Effector memory CD8-positive, alpha-beta T cell (primary cell): ENCODE measurements around the gene CDH23.

Source experiments
- ATAC-seq: fragments of 150-1000 bp; cut with Tn5 transposase; replicated peaks from 2 replicates; pipeline ENCODE4 v1.10.0; 2021; ENCODE audit warnings: mild to moderate bottlenecking, moderate library complexity
- DNase-seq, 3 experiments: peaks; one replicate each; pipeline ENCODE4 v3.0.0; 2021
- H3K27ac Mint-ChIP-seq, 2 donors: one replicate each; pipeline ENCODE4 v1.8.0; 2022; ENCODE audit warnings: mild to moderate bottlenecking in 2 of 2, mixed read lengths in 2 of 2, moderate library complexity in 2 of 2
- H3K27me3 Mint-ChIP-seq, 2 donors: one replicate each; pipeline ENCODE4 v1.8.0; 2022; ENCODE audit warnings: mixed read lengths in 2 of 2
- H3K36me3 Mint-ChIP-seq: one replicate; pipeline ENCODE4 v1.8.0; 2022; ENCODE audit warnings: mild to moderate bottlenecking, moderate library complexity, mixed read lengths; ENCODE audit not compliant: insufficient read depth
- H3K4me1 Mint-ChIP-seq, 2 donors: one replicate each; pipeline ENCODE4 v1.8.0; 2022; ENCODE audit warnings: low read depth in 2 of 2, mixed read lengths in 2 of 2
- H3K4me3 Mint-ChIP-seq, 2 donors: one replicate each; pipeline ENCODE4 v1.8.0; 2022; ENCODE audit warnings: mild to moderate bottlenecking in 2 of 2, mixed read lengths in 2 of 2, moderate library complexity in 2 of 2
- H3K9me3 Mint-ChIP-seq, 2 donors: one replicate each; pipeline ENCODE4 v1.8.0; 2022; ENCODE audit warnings: mixed read lengths in 2 of 2

CDH23 gene

DNA sequence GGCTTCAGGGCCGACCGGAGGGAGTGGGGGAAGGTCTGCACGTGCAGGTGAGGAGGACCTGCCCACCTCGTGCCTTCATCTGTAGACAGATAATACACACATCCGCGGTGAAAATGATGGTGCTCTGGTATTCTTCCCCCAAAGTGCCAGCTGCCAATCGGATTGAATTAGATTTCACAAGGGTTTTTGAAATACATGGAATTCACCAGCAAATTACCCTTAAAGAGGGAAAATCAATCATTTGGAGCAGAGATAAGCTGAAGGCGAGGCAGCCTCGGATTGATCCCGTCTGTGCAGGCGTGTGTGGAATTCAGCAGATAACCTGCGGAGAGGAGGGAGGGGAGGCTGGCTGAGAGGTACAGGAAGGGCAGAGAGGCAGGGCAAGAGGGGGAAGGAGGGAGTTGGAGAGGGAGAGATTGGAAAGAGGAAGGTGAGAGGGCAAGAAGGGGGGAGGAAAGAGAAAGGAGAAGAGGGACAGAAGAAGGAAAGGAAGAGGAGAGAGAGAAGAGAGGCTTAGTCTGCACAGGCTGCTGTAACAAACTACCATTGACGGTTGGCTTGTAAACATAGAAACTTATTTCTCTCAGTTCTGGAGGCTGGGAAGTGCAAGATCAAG is 238.6 kb downstream of the CDH23 start:
- Mint-ChIP-seq H3K9me3 (no peaks in the 10 kb centered on the region), H3K27me3 (no peaks in the 10 kb centered on the region), H3K4me1 (peaks cover 0 to 8% of the 10 kb centered on the region in 2 donors), H3K4me3 (no peak overlapping the region), H3K36me3 (peaks cover 2% of the 10 kb centered on the region), H3K27ac (no peak overlapping the region)
- no peak for DNase-seq
- no peak for ATAC-seq

- Mint-ChIP-seq H3K27me3 (no peaks in the 10 kb centered on the region), H3K9me3 (no peaks in the 10 kb centered on the region), H3K4me3 (no peak overlapping the region), H3K36me3 (peaks cover 2% of the 10 kb centered on the region), H3K27ac (no peak overlapping the region), H3K4me1 (peaks cover 0 to 8% of the 10 kb centered on the region in 2 donors)
- no peak for ATAC-seq
- no peak for DNase-seq
These were observed 239.1 kb downstream of the CDH23 start for GRCh38 chr10:71635867-71636266.

DNA sequence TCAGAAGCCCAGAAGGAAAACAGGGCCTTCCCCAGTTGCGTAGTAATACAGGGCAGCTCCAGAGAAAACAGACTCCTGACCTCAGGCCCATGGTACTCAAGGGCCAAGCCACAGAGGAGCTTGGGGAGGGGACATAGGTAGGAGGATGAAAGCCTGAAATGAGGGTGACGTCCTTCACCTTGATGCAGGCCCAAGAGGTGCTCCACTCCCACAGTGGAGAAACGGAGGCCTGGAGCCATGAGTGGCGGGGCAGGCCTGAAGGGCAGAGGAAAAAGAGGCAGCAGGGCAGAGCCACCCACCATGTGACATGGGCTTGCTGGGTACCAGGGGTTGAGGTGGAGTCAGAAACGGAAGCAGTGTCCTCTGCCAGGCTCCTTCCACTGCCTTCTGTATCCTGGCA is 239.9 kb downstream of the CDH23 start:
- no peak overlapping the region for H3K4me3 Mint-ChIP-seq
- H3K9me3 Mint-ChIP-seq = no peaks in the 10 kb centered on the region
- peaks cover 0 to 8% of the 10 kb centered on the region in 2 donors for H3K4me1 Mint-ChIP-seq
- H3K27ac Mint-ChIP-seq = no peak overlapping the region
- ATAC-seq (no peak), DNase-seq (no peak)
- no peaks in the 10 kb centered on the region for H3K27me3 Mint-ChIP-seq
- H3K36me3 Mint-ChIP-seq = peaks cover 2% of the 10 kb centered on the region

GRCh38 chr10:71637305-71637704 is 240.6 kb downstream of the CDH23 start:
- Mint-ChIP-seq H3K9me3 (no peaks in the 10 kb centered on the region), H3K27ac (no peak overlapping the region), H3K36me3 (peaks cover 2% of the 10 kb centered on the region), H3K4me3 (no peak overlapping the region), H3K4me1 (peaks cover 0 to 8% of the 10 kb centered on the region in 2 donors), H3K27me3 (no peaks in the 10 kb centered on the region)
- DNase-seq = no peak
- ATAC-seq = no peak

DNA sequence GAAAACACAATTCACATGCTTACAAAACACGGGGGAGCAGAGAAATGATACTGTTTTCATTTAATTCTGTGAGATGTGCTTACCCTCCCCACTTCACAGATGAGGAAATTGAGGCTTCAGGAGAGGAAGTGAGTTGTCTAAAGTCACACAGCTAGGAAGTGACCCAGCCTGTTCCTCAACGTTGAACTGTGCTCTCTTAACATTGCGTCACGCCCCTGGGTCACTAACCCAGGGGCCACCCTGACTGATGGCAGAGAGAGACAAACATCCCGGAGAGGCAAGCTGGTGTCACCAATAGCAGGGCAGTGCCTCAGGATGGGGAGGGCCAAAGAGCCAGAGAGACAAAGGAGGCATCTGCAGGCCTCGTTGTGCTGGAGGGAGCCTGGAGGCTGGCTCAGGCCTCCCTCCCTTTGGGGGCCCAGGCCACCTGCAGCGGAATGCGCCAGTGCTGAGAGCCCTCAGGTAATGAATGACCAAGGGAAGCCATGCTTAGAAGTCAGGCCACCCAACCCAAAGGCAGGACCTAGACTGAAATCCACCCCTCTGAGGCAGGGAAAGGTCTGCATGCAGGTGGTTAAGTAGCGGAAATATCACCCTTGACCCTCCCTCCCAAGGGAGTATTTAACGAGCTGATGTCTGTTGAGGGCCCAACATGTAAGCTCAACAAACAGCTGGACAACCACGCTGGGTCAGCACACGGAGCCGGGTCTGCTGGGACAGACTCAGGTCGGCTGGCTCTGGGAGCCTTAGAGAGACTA is 241.5 kb downstream of the CDH23 start:
- Mint-ChIP-seq H3K27me3 (peaks cover under 1 to 3% of the 10 kb centered on the region in 2 donors), H3K27ac (peak overlapping the region in 1 of 2 donors; percentile 56), H3K4me1 (peaks cover 0 to 8% of the 10 kb centered on the region in 2 donors), H3K9me3 (no peaks in the 10 kb centered on the region), H3K4me3 (peak overlapping the region in 1 of 2 donors; percentile 43), H3K36me3 (peaks cover 2% of the 10 kb centered on the region)
- no peak for DNase-seq
- peak; percentile 42 for ATAC-seq

DNA sequence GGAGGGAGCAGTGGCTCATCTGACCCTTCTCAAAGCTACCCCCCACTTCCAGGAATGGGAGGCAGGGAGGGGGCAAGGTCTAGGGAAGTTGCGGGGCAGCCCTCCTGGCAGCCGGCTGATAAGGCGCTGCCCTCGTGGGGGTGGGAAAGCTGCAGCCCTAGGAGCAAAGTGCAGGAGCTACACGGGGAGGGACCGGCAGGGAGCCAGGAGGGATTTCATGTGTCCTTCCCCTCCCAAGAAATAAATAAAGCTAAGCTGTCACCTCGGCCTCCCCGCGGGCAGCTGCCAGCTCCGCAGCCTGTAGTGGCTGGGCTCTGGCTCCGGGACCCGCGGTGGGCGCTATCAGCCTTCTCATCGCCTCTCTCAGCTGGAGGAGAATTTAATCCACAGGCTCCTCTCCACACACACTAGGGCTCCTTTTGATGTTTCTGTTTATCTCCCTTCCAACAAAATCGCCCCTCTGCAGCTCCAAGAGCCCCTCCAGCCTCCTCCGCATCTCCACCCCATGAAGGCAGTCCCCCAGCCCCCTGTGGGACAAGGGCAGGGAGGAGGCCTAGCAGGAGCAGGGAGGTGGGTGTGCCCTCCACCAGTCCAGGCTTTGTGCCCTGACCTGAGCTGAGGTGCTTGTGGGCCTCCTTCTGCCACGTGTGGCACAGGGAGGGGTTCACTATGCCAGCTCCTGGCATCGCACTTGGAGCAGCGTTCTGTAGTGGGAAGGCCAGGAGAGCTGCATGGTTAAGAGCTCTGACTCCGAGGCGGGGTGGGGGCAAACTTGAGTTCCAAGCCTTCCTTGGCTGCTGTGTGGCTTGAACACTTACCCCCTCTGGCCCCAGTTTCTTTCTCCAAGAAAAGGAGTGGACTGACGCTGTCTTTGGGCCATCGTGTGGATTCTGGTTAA is 242.4 kb downstream of the CDH23 start:
- Mint-ChIP-seq H3K36me3 (peaks cover 2% of the 10 kb centered on the region), H3K4me3 (no peak overlapping the region), H3K9me3 (no peaks in the 10 kb centered on the region), H3K27me3 (peaks cover 6 to 7% of the 10 kb centered on the region in 2 donors), H3K4me1 (peaks cover 0 to 8% of the 10 kb centered on the region in 2 donors), H3K27ac (peak overlapping the region in 1 of 2 donors; percentile 53)
- no peak for ATAC-seq
- no peak for DNase-seq

DNA sequence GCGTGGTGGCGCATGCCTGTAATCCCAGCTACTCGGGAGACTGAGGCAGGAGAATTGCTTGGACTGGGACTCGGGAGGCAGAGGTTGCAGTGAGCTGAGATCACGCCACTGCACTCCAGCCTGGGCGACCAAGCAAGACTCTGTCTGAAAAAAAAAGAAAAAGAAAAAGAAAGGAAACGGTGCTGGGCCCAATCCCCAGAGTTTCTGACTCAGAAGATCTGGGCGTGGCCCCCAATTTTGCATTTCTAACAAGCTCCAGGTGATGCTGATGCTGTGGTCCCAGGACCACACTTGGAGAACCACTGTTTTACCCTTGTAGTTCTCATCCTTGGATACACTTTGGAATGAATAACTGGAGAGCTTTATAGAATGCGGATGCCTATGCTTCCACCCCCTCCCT is 243.9 kb downstream of the CDH23 start:
- peaks cover 0 to 8% of the 10 kb centered on the region in 2 donors for H3K4me1 Mint-ChIP-seq
- ATAC-seq (no peak), DNase-seq (no peak)
- no peaks in the 10 kb centered on the region for H3K9me3 Mint-ChIP-seq
- H3K36me3 Mint-ChIP-seq = peaks cover 2% of the 10 kb centered on the region
- no peak overlapping the region for H3K27ac Mint-ChIP-seq
- H3K4me3 Mint-ChIP-seq = no peak overlapping the region
- peaks cover 6 to 11% of the 10 kb centered on the region in 2 donors for H3K27me3 Mint-ChIP-seq

- Mint-ChIP-seq H3K36me3 (no peaks in the 10 kb centered on the region), H3K27me3 (peaks cover 6 to 16% of the 10 kb centered on the region in 2 donors), H3K27ac (no peak overlapping the region), H3K9me3 (no peaks in the 10 kb centered on the region), H3K4me3 (no peak overlapping the region), H3K4me1 (peaks cover 0 to 8% of the 10 kb centered on the region in 2 donors)
- DNase-seq = no peak
- ATAC-seq = no peak
These were observed 244.7 kb downstream of the CDH23 start for GRCh38 chr10:71641449-71641848.

- H3K9me3 Mint-ChIP-seq = no peaks in the 10 kb centered on the region
- peaks cover 0 to 8% of the 10 kb centered on the region in 2 donors for H3K4me1 Mint-ChIP-seq
- ATAC-seq (no peak), DNase-seq (no peak)
- H3K27me3 Mint-ChIP-seq = peaks cover 6 to 16% of the 10 kb centered on the region in 2 donors
- no peaks in the 10 kb centered on the region for H3K36me3 Mint-ChIP-seq
- H3K27ac Mint-ChIP-seq = no peak overlapping the region
- no peak overlapping the region for H3K4me3 Mint-ChIP-seq
These were observed 245.3 kb downstream of the CDH23 start for GRCh38 chr10:71641986-71642385.

DNA sequence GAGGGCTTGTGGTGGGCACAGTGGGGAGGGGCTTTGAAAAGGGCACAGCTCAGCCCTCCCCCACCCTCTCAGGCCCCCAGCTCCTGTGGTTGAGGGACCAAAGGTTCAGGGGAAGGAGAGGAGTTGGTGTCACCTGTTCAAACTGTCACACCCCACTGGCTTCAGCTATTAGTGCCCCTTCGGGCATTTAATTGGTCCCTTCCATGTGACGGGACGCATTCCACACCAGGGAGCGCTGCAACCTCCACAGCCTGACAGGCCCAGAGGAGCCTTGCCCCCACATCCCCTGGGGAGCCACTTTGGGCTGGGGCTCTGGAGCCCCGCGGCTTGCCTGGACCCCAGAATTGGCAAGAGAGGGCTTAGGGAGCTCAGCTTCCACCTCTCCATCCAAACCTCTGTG is 247.2 kb downstream of the CDH23 start:
- Mint-ChIP-seq H3K27ac (no peak overlapping the region), H3K36me3 (no peaks in the 10 kb centered on the region), H3K27me3 (peaks cover 6 to 16% of the 10 kb centered on the region in 2 donors), H3K9me3 (no peaks in the 10 kb centered on the region), H3K4me3 (no peak overlapping the region), H3K4me1 (no peaks in the 10 kb centered on the region)
- no peak for ATAC-seq
- no peak for DNase-seq

- no peak overlapping the region for H3K27ac Mint-ChIP-seq
- H3K36me3 Mint-ChIP-seq = no peaks in the 10 kb centered on the region
- peaks cover 6 to 16% of the 10 kb centered on the region in 2 donors for H3K27me3 Mint-ChIP-seq
- ATAC-seq (no peak), DNase-seq (no peak)
- no peak overlapping the region for H3K4me3 Mint-ChIP-seq
- no peaks in the 10 kb centered on the region for H3K9me3 Mint-ChIP-seq
- H3K4me1 Mint-ChIP-seq = peaks cover 0 to 3% of the 10 kb centered on the region in 2 donors
These were observed 247.8 kb downstream of the CDH23 start for GRCh38 chr10:71644307-71645180.

DNA sequence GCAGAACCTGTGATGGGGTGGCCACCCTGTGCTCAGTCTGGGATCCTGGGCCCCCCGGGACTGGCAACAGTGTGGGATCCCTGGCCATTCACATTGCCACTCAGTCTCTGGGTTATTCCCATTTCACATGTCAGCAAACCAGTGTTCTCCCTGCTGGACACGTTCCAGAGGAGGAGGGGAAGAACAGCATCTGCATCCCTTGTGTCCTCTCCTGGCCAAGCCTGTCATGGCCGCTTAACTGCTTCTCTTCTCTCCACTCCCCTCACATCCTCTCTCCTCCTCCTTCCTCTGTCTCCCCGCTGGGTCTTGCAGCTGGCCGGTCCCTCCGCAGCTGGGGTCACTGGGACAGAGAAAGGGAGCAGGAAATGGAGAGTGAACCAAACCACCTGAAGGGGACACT is 248.5 kb downstream of the CDH23 start:
- ATAC-seq (no peak), DNase-seq (no peak)
- Mint-ChIP-seq H3K4me1 (peaks cover 0 to 3% of the 10 kb centered on the region in 2 donors), H3K27ac (no peak overlapping the region), H3K4me3 (no peak overlapping the region), H3K27me3 (peaks cover 6 to 16% of the 10 kb centered on the region in 2 donors), H3K9me3 (no peaks in the 10 kb centered on the region), H3K36me3 (no peaks in the 10 kb centered on the region)

- no peak overlapping the region for H3K4me3 Mint-ChIP-seq
- no peaks in the 10 kb centered on the region for H3K9me3 Mint-ChIP-seq
- H3K27me3 Mint-ChIP-seq = peaks cover 6 to 16% of the 10 kb centered on the region in 2 donors
- ATAC-seq (no peak), DNase-seq (no peak)
- peaks cover 0 to 3% of the 10 kb centered on the region in 2 donors for H3K4me1 Mint-ChIP-seq
- H3K36me3 Mint-ChIP-seq = no peaks in the 10 kb centered on the region
- no peak overlapping the region for H3K27ac Mint-ChIP-seq
These were observed 249.3 kb downstream of the CDH23 start for GRCh38 chr10:71646037-71646436.
